Measurements from ENCODE around the gene PSMD6.

The PSMD6 gene

GRCh38 chr3:63976161-63976871 lies 47.0 kb downstream of the PSMD6 start:
- DNase-seq = no peak

- DNase-seq = no peak
These were observed 47.6 kb downstream of the PSMD6 start for GRCh38 chr3:63975723-63976122.

- DNase-seq = no peak
These were observed 48.8 kb downstream of the PSMD6 start for GRCh38 chr3:63974451-63974850.

GRCh38 chr3:63973406-63973805 lies 49.9 kb downstream of the PSMD6 start:
- no peak for DNase-seq

GRCh38 chr3:63972987-63973386 lies 50.3 kb downstream of the PSMD6 start:
- DNase-seq = no peak

- no peak for DNase-seq
These were observed 51.1 kb downstream of the PSMD6 start for GRCh38 chr3:63972196-63972595.

GRCh38 chr3:63970631-63971475 lies 52.4 kb downstream of the PSMD6 start:
- DNase-seq = no peak

GRCh38 chr3:63969876-63970275 lies 53.4 kb downstream of the PSMD6 start:
- no peak for DNase-seq

- DNase-seq = no peak
These were observed 54.5 kb downstream of the PSMD6 start for GRCh38 chr3:63968612-63969350.

GRCh38 chr3:63967675-63968611 lies 55.4 kb downstream of the PSMD6 start:
- no peak for DNase-seq

GRCh38 chr3:63966871-63967270 lies 56.4 kb downstream of the PSMD6 start:
- DNase-seq = no peak

GRCh38 chr3:63966007-63966406 lies 57.3 kb downstream of the PSMD6 start:
- DNase-seq = no peak

- no peak for DNase-seq
These were observed 58.4 kb downstream of the PSMD6 start for GRCh38 chr3:63964681-63965485.

GRCh38 chr3:63963496-63963895 lies 59.8 kb downstream of the PSMD6 start:
- no peak for DNase-seq

GRCh38 chr3:63961891-63962290 lies 61.4 kb downstream of the PSMD6 start:
- DNase-seq = no peak
